Mucosa of descending colon (tissue), 3 donors: ENCODE data around the gene FARP2. TPM values are rescaled to one million over a fixed set of nuclear protein-coding genes. Genes with fewer than 3 reads are reported as not detected.

Source experiments
- ATAC-seq: fragments of 200-7000 bp; cut with Tn5 transposase; one replicate; pipeline ENCODE4 v1.9.1; 2020; ENCODE audit warnings: mild to moderate bottlenecking, moderate library complexity
- DNase-seq, 3 donors: peaks; one replicate each; pipeline ENCODE4 v3.0.0-alpha.2; 2020
- H3K36me3 ChIP-seq: fragments of 200-600 bp; one replicate; pipeline ENCODE4 v1.8.0; 2021; ENCODE audit warnings: low read depth, mild to moderate bottlenecking
- H3K4me1 ChIP-seq: fragments of 200-600 bp; one replicate; pipeline ENCODE4 v1.8.0; 2021; ENCODE audit warnings: low read depth, mild to moderate bottlenecking
- H3K4me3 ChIP-seq: fragments of 200-600 bp; one replicate; pipeline ENCODE4 v1.8.0; 2021; ENCODE audit warnings: mild to moderate bottlenecking
- H3K9me3 ChIP-seq: fragments of 200-600 bp; one replicate; pipeline ENCODE4 v1.8.0; 2021; ENCODE audit warnings: mild to moderate bottlenecking
- CTCF ChIP-seq: fragments of 200-600 bp; IDR thresholded peaks from one replicate; pipeline ENCODE4 v1.8.0; 2022; ENCODE audit warnings: antibody characterized with exemption, mild to moderate bottlenecking
- intact Hi-C, 2 donors: fragments of 100-400 bp; cut with DNase I in 1 of 2; cut with micrococcal nuclease in 1 of 2; formaldehyde crosslinking; loops; one replicate each; pipeline versions ENCODE4 v1.11.0 to v1.11.1; 2022; cut with DNase I, micrococcal nuclease
- long read RNA-seq, 2 donors: library from polyadenylated mRNA; unstranded; transcript quantifications; one replicate each; pipeline ENCODE4 v2.0.0, GENCODE V29; 2019 to 2021
- total RNA-seq, 3 donors: library from RNA; stranded (reverse); fragmentation: NEBNext Ultra II Directional in 2 of 3; extraction: Animal tissue kit (Norgen Biotek cat#: 25700) in 2 of 3; gene quantifications; one replicate each; pipeline versions ENCODE4 v1.2.1 to v1.2.4, GENCODE V29; 2021 to 2023
- donor health status: DM: no; HTN: no; CAD: no; lungs with moderate emphysema.
- donor health status: DM: no; HTN: no; CAD: no.
- donor health status: DM: no; HTN: yes; CAD: no.

Gene FARP2
- total RNA-seq: 100 to 1,000 TPM in 2 of 3 donors, 10 to 100 TPM in 1; 98.1 to 163 (median 109) TPM
- long read RNA-seq, donor 1, full-length matches to known transcripts: 9 of 27 reads
- long read RNA-seq, donor 1, partial matches to known transcripts: 4 of 27 reads
- long read RNA-seq, donor 1, other reads (novel, unspliced or antisense): 14 of 27 reads
- long read RNA-seq, donor 2, partial matches to known transcripts: 1 of 9 reads
- long read RNA-seq, donor 2, other reads (novel, unspliced or antisense): 5 of 9 reads

GRCh38 chr2:241355983-241356870 lies at the start of gene FARP2:
FARP2 (plus strand) TSS chr2:241356285; CDS start chr2:241373108, 16,823 bp downstream.
- DNase-seq (peak; percentile 99 to 100 (median 100)), ATAC-seq (peak; percentile 83)
- no peak for TF ChIP-seq CTCF
- intact Hi-C loops: no loop called here
- Histone ChIP-seq H3K36me3 (no peaks in the 10 kb centered on the region), H3K9me3 (no peaks in the 10 kb centered on the region), H3K4me3 (peak within 1 kb of the TSS; percentile 66), H3K4me1 (peaks cover 45% of the 10 kb centered on the region)

- no peaks in the 10 kb centered on the region for H3K36me3 ChIP-seq
- DNase-seq (no peak), ATAC-seq (no peak)
- H3K4me1 ChIP-seq: peaks cover 8% of the 10 kb centered on the region
- H3K4me3 ChIP-seq: no peak overlapping the region
- intact Hi-C loops: no loop called here
- no peak for TF ChIP-seq CTCF
- no peaks in the 10 kb centered on the region for H3K9me3 ChIP-seq
These were observed 49.0 kb upstream of the FARP2 start for GRCh38 chr2:241307055-241307454.

GRCh38 chr2:241308267-241308666 lies 47.8 kb upstream of the FARP2 start:
- Histone ChIP-seq H3K4me1 (peaks cover 8% of the 10 kb centered on the region), H3K36me3 (no peaks in the 10 kb centered on the region), H3K4me3 (no peak overlapping the region), H3K9me3 (no peaks in the 10 kb centered on the region)
- intact Hi-C loops: no loop called here
- TF ChIP-seq CTCF: no peak
- no peak for ATAC-seq
- no peak for DNase-seq

- H3K4me1 ChIP-seq: peaks cover 13% of the 10 kb centered on the region
- DNase-seq (no peak), ATAC-seq (no peak)
- H3K4me3 ChIP-seq: no peak overlapping the region
- intact Hi-C loops: no loop called here
- H3K36me3 ChIP-seq: no peaks in the 10 kb centered on the region
- no peaks in the 10 kb centered on the region for H3K9me3 ChIP-seq
- no peak for TF ChIP-seq CTCF
These were observed 47.1 kb upstream of the FARP2 start for GRCh38 chr2:241308832-241309500.

GRCh38 chr2:241309684-241310117 lies 46.4 kb upstream of the FARP2 start:
- no peak for TF ChIP-seq CTCF
- H3K4me1 ChIP-seq: peaks cover 15% of the 10 kb centered on the region
- ATAC-seq (peak; percentile 68), DNase-seq (peak in 1 of 3 donors; percentile 33)
- H3K4me3 ChIP-seq: no peak overlapping the region
- H3K9me3 ChIP-seq: no peaks in the 10 kb centered on the region
- no peaks in the 10 kb centered on the region for H3K36me3 ChIP-seq
- intact Hi-C loops: no loop called here
